MV-4-11 (cell line): ENCODE data around the gene CCDC116.

Experiments used
- DNase-seq: peaks from one replicate; lab custom pipeline; 2025; lab: John Stamatoyannopoulos, UW

The CCDC116 gene

GRCh38 chr22:21680830-21681565, 48.4 kb downstream of the CCDC116 start:
- no peak for DNase-seq

- no peak for DNase-seq
Measured at GRCh38 chr22:21681566-21682370, 49.2 kb downstream of the CCDC116 start.

GRCh38 chr22:21682385-21683175, 50.0 kb downstream of the CCDC116 start:
- DNase-seq = no peak

GRCh38 chr22:21683401-21683811, 50.8 kb downstream of the CCDC116 start:
- DNase-seq = no peak

GRCh38 chr22:21684492-21685163, 52.1 kb downstream of the CCDC116 start:
- no peak for DNase-seq

- no peak for DNase-seq
Measured at GRCh38 chr22:21685164-21685513, 52.6 kb downstream of the CCDC116 start.

GRCh38 chr22:21686193-21686608, 53.6 kb downstream of the CCDC116 start:
- no peak for DNase-seq
